HCT116 (cell line): ENCODE data around the gene HOMER2. TPM values are rescaled to one million over a fixed set of nuclear protein-coding genes. Genes with fewer than 3 reads are reported as not detected.

ENCODE experiments used
- ATAC-seq: fragments of 200-7000 bp; cut with Tn5 transposase; 2 replicates; pipeline ENCODE4 v1.9.1; 2020; ENCODE audit warnings: mild to moderate bottlenecking, moderate library complexity
- BruUV-seq: library from RNA; stranded (reverse); fragments of 400-500 nt; replicated peaks from 2 replicates; lab custom pipeline; 2021; lab: Mats Ljungman, UMichigan
- CTCF ChIA-PET: fragments of 300-600 bp; sonication (Branson Sonifier 250); formaldehyde crosslinking; loops from one replicate; lab custom pipeline; 2021; ENCODE audit warnings: antibody characterized with exemption; lab: Charles Lee
- POLR2A ChIA-PET: fragments of 300-600, 350-600 bp; sonication (Branson Sonifier 250); formaldehyde crosslinking; loops from one replicate; lab custom pipeline; 2021; ENCODE audit warnings: antibody characterized with exemption; lab: Charles Lee
- RAD21 ChIA-PET, 2 experiments: fragments of 300-600 bp; sonication (Branson Sonifier 250); formaldehyde crosslinking; loops; one replicate each; lab custom pipeline; 2023; ENCODE audit warnings: low total read pairs in 2 of 2; ENCODE audit not compliant: uncharacterized antibody in 2 of 2, unreplicated experiment in 2 of 2, low non-redundant PET in 1 of 2; lab: Charles Lee
- DNase-seq: peaks from one replicate; pipeline ENCODE4 v3.0.0-alpha.2; 2010; ENCODE audit warnings: low read depth, low spot score
- H2AFZ ChIP-seq: fragments of 200-600 bp; shearing (Covaris generic), sonication (generic); 2 replicates; pipeline ENCODE4 v1.6.1; 2017; ENCODE audit warnings: low read depth, mixed run types, mixed read lengths, antibody characterized with exemption, low read length; ENCODE audit not compliant: poor library complexity, severe bottlenecking
- H3K27ac ChIP-seq: 2 replicates; pipeline ENCODE4 v1.5.1; 2012; ENCODE audit warnings: low read depth, low read length
- H3K27me3 ChIP-seq: fragments of 200-600 bp; sonication (generic); 2 replicates; pipeline ENCODE4 v1.6.1; 2016; ENCODE audit warnings: mixed run types, low read length, mixed read lengths; ENCODE audit not compliant: insufficient read depth
- H3K36me3 ChIP-seq, 2 experiments: fragments of 200-500 bp in 1 of 2; fragments of 200-600 bp in 1 of 2; sonication (Bioruptor generic) in 1 of 2; sonication (generic) in 1 of 2; 2 replicates each; pipeline versions ENCODE4 v1.5.1 to v1.6.1; 2014 to 2016; ENCODE audit warnings: low read length in 2 of 2, inconsistent platforms in 1 of 2, mixed read lengths in 1 of 2, mixed run types in 1 of 2; ENCODE audit not compliant: insufficient read depth in 2 of 2, control insufficient read depth in 1 of 2
- H3K4me1 ChIP-seq, 2 experiments: fragments of 200-600 bp in 1 of 2; sonication (generic) in 1 of 2; 2 replicates each; pipeline versions ENCODE4 v1.5.1 to v1.6.1; 2012 to 2017; ENCODE audit warnings: low read length in 2 of 2, inconsistent platforms in 1 of 2, mild to moderate bottlenecking in 1 of 2, mixed read lengths in 1 of 2, mixed run types in 1 of 2, moderate library complexity in 1 of 2; ENCODE audit not compliant: insufficient read depth in 2 of 2, control insufficient read depth in 1 of 2
- H3K4me2 ChIP-seq: fragments of 200-600 bp; sonication (generic); 2 replicates; pipeline ENCODE4 v1.6.1; 2017; ENCODE audit warnings: mixed run types, low read length, mixed read lengths
- H3K4me3 ChIP-seq, 2 experiments: fragments of 200-600 bp in 1 of 2; sonication (generic) in 1 of 2; replicated peaks in 1 of 2; 2 replicates each; pipeline ENCODE4 v1.5.1; 2011 to 2016; ENCODE audit warnings: low read length in 2 of 2, control low read depth in 1 of 2, low read depth in 1 of 2, mild to moderate bottlenecking in 1 of 2, mixed read lengths in 1 of 2, mixed run types in 1 of 2
- H3K79me2 ChIP-seq: fragments of 200-600 bp; sonication (generic); 2 replicates; pipeline ENCODE4 v1.6.1; 2017; ENCODE audit warnings: mild to moderate bottlenecking, mixed run types, low read length, moderate library complexity, mixed read lengths; ENCODE audit not compliant: insufficient read depth
- H3K9ac ChIP-seq: fragments of 200-600 bp; sonication (generic); 2 replicates; pipeline ENCODE4 v1.6.1; 2016; ENCODE audit warnings: low read length, mixed read lengths
- H3K9me2 ChIP-seq: fragments of 200-600 bp; sonication (generic), shearing (Covaris generic); 2 replicates; pipeline ENCODE4 v1.6.1; 2017; ENCODE audit warnings: mixed run types, mild to moderate bottlenecking, moderate library complexity; ENCODE audit not compliant: insufficient read depth
- H3K9me3 ChIP-seq, 2 experiments: fragments of 200-500 bp in 1 of 2; fragments of 200-600 bp in 1 of 2; sonication (Bioruptor generic) in 1 of 2; sonication (generic) in 1 of 2; 2 replicates each; pipeline ENCODE4 v1.6.1; 2014 to 2017; ENCODE audit warnings: low read length in 2 of 2, mixed read lengths in 2 of 2, inconsistent platforms in 1 of 2, low read depth in 1 of 2, mild to moderate bottlenecking in 1 of 2, mixed run types in 1 of 2, moderate library complexity in 1 of 2; ENCODE audit not compliant: control insufficient read depth in 1 of 2, insufficient read depth in 1 of 2
- H4K20me1 ChIP-seq: fragments of 200-600 bp; sonication (generic), shearing (Covaris generic); 2 replicates; pipeline ENCODE4 v1.6.1; 2017; ENCODE audit warnings: mixed run types, mild to moderate bottlenecking, moderate library complexity; ENCODE audit not compliant: insufficient read depth
- ATF3 ChIP-seq: IDR thresholded peaks from 2 replicates; pipeline ENCODE4 v1.6.1; 2012
- CBX3 ChIP-seq: IDR thresholded peaks from 2 replicates; pipeline ENCODE4 v1.6.1; 2012; ENCODE audit warnings: low read depth
- CTCF ChIP-seq, 3 experiments: fragments of 200-600 bp in 1 of 3; sonication (generic) in 1 of 3; IDR thresholded peaks in 2 of 3; conservative IDR thresholded peaks in 1 of 3; 2 replicates each; pipeline ENCODE4 v1.5.1; 2012 to 2017; ENCODE audit warnings: low read depth in 2 of 3, low read length in 2 of 3, antibody characterized with exemption in 1 of 3, borderline replicate concordance in 1 of 3, control low read depth in 1 of 3, mild to moderate bottlenecking in 1 of 3, mixed read lengths in 1 of 3, mixed run types in 1 of 3, moderate library complexity in 1 of 3; ENCODE audit not compliant: insufficient read depth in 1 of 3
- EZH2 ChIP-seq: fragments of 200-600 bp; sonication (generic); IDR thresholded peaks from 2 replicates; pipeline ENCODE4 v1.6.1; 2017; ENCODE audit warnings: antibody characterized with exemption, mixed run types
- POLR2A ChIP-seq: IDR thresholded peaks from 2 replicates; pipeline ENCODE4 v1.7.0; 2011; ENCODE audit warnings: borderline replicate concordance; ENCODE audit not compliant: insufficient read depth, insufficient read length; ENCODE audit errors: extremely low read depth
- REST ChIP-seq: IDR thresholded peaks from 2 replicates; pipeline ENCODE4 v1.6.1; 2012; ENCODE audit warnings: low read depth
- SRF ChIP-seq: IDR thresholded peaks from 2 replicates; pipeline ENCODE4 v1.6.1; 2012; ENCODE audit warnings: low read depth
- ZBTB33 ChIP-seq: IDR thresholded peaks from 2 replicates; pipeline ENCODE4 v1.6.1; 2011; ENCODE audit warnings: mild to moderate bottlenecking, low read length, moderate library complexity; ENCODE audit not compliant: insufficient replicate concordance; ENCODE audit errors: extremely low read depth
- ZFX ChIP-seq: fragments of 450-650 bp; IDR thresholded peaks from 2 replicates; pipeline ENCODE4 v1.6.1; 2017
- intact Hi-C: fragments of 100-400 bp; cut with micrococcal nuclease; formaldehyde crosslinking; loops from 2 replicates; pipeline ENCODE4 v1.10.0; 2022
- total RNA-seq: library from RNA; stranded (reverse); gene quantifications from one replicate; pipeline ENCODE4 v1.2.1, GENCODE V29; 2021; ENCODE audit not compliant: unreplicated experiment

The HOMER2 gene
- total RNA-seq, 1 experiment from 2014 or later = 3.9 TPM

GRCh38 chr15:82985688-82986441 is 33.3 kb upstream of the HOMER2 start, which contains the start of gene RAMAC (continued):
- TF ChIP-seq ZBTB33 = peak; percentile 93
- no peak for TF ChIP-seq ATF3
- TF ChIP-seq EZH2 = no peak
- no peak for TF ChIP-seq SRF

- Histone ChIP-seq H3K4me1 (peaks cover 5 to 10% of the 10 kb centered on the region in 2 experiments), H3K9ac (no peak overlapping the region), H2AFZ (no peak overlapping the region), H3K79me2 (no peaks in the 10 kb centered on the region), H4K20me1 (no peaks in the 10 kb centered on the region), H3K9me2 (no peaks in the 10 kb centered on the region), H3K36me3 (no peaks in the 10 kb centered on the region), H3K9me3 (no peaks in the 10 kb centered on the region), H3K27ac (no peak overlapping the region), H3K4me3 (no peak overlapping the region), H3K4me2 (no peak overlapping the region), H3K27me3 (no peaks in the 10 kb centered on the region)
- no peak for TF ChIP-seq REST
- no peak for TF ChIP-seq EZH2
- TF ChIP-seq CTCF (IDR thresholded peaks at IDR 0.05 in 2 of 3, conservative IDR thresholded peaks at IDR 0.05 in 1 of 3; ENCODE audit: borderline replicate concordance in 1 of 3, insufficient read depth in 1 of 3, low read depth in 2 of 3, low read length in 2 of 3) = no peak
- TF ChIP-seq POLR2A = no peak
- TF ChIP-seq CBX3 = no peak
- no peak for TF ChIP-seq ZFX
- ChIA-PET CTCF (no interaction called here), POLR2A (no interaction called here), RAD21 (no interaction called here)
- ATAC-seq (no peak), DNase-seq (no peak)
- BruUV-seq = no TSS peak
- intact Hi-C loops = no loop called here
These were observed 28.5 kb upstream of the HOMER2 start for GRCh38 chr15:82980981-82981380.
